Esophagus (tissue), 2 donors: ENCODE data around the gene GMPR. TPM values are rescaled to one million over a fixed set of nuclear protein-coding genes. Genes with fewer than 3 reads are reported as not detected.

Experiments
- H3K27ac ChIP-seq, 2 donors: one replicate each; pipeline ENCODE4 v1.5.1; 2013; ENCODE audit warnings: low read depth in 2 of 2, mild to moderate bottlenecking in 2 of 2, inconsistent platforms in 1 of 2, low read length in 1 of 2, moderate library complexity in 1 of 2
- H3K27me3 ChIP-seq, 2 donors: one replicate each; pipeline ENCODE4 v1.6.1; 2013; ENCODE audit warnings: low read length in 2 of 2, control low read depth in 1 of 2, mild to moderate bottlenecking in 1 of 2; ENCODE audit not compliant: insufficient read depth in 2 of 2, control insufficient read depth in 1 of 2
- H3K36me3 ChIP-seq, 2 donors: one replicate each; pipeline ENCODE4 v1.6.1; 2013; ENCODE audit warnings: low read length in 1 of 2; ENCODE audit not compliant: control insufficient read depth in 2 of 2, insufficient read depth in 2 of 2
- H3K4me1 ChIP-seq, 2 donors: one replicate each; pipeline ENCODE4 v1.6.1; 2013; ENCODE audit warnings: low read length in 1 of 2; ENCODE audit not compliant: control insufficient read depth in 2 of 2, insufficient read depth in 2 of 2
- H3K4me3 ChIP-seq, 2 donors: one replicate each; pipeline ENCODE4 v1.5.1; 2013; ENCODE audit warnings: low read length in 2 of 2, mild to moderate bottlenecking in 2 of 2, low read depth in 1 of 2, moderate library complexity in 1 of 2
- H3K9me3 ChIP-seq, 2 donors: one replicate each; pipeline ENCODE4 v1.6.1; 2013; ENCODE audit warnings: mild to moderate bottlenecking in 2 of 2, low read depth in 1 of 2, low read length in 1 of 2, moderate library complexity in 1 of 2; ENCODE audit not compliant: control insufficient read depth in 2 of 2, insufficient read depth in 1 of 2
- WGBS, 2 donors: extraction: QIAGEN DNeasy Blood & Tissue Kit; methylation state at CpG; one replicate each; pipeline ENCODE4 v1.1.7; 2013; 5-methylcytosine and 5-hydroxymethylcytosine counted together
- polyA plus RNA-seq, 2 donors: library from polyadenylated mRNA; stranded (reverse); fragments of 200-250 nt; gene quantifications; one replicate each; pipeline ENCODE4 v1.2.3, GENCODE V29; 2013
- donor health status: healthy with polysubstance abuse.
- donor health status: Bipolar disorder and iron deficiency.

Gene GMPR
- polyA plus RNA-seq, 2 donors: 1.9 to 2.5 TPM

DNA sequence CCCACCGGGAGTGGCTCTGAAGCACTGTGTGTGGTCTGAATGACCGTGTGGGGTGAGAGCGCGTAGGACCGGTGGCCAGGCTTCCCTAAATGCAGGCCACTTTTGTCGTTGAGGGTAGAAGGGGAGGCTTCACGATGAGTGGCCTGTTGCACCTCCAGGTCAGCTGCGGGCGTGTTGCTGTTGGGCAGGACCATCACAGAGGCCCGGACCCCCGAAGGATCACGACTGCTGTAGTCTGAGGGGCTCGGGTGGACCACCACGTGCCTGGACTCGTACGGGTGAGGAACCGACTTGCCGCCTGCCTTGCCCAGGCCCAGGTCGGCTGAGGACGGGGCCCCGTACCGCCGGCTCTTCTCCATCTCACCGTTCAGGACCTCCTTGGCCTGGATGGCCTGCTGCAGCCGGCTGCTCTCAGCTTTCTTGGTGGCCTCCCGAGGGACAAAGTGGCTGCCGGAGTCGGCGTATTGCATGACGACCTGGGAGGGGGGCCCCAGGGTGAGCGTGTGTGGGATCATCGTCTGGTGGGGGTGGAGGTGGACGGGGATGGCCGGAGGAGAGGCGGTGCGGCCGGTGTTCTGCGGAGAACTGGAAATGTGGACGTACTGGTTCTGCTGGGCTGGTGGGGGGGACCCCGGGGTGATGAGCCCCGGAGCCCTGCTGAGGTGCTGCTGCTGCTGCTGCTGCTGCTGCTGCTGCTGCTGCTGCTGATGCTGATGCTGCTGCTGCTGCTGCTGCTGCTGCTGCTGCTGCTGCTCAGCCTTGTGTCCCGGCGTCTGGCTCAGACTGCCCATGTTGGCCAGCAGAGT lies 88.8 kb downstream of the GMPR start:
- no peaks in the 10 kb centered on the region for H3K4me1 ChIP-seq
- no peak overlapping the region for H3K4me3 ChIP-seq
- no peaks in the 10 kb centered on the region for H3K9me3 ChIP-seq
- H3K27ac ChIP-seq: no peak overlapping the region
- WGBS, 2 donors: 94% methylated on average over 43 of the region's 43 CpGs
- peaks cover 9 to 19% of the 10 kb centered on the region in 2 donors for H3K36me3 ChIP-seq
- no peaks in the 10 kb centered on the region for H3K27me3 ChIP-seq

GRCh38 chr6:16327777-16328325 lies 89.5 kb downstream of the GMPR start:
- Histone ChIP-seq H3K4me1 (no peaks in the 10 kb centered on the region), H3K4me3 (no peak overlapping the region), H3K27me3 (no peaks in the 10 kb centered on the region), H3K27ac (no peak overlapping the region), H3K9me3 (no peaks in the 10 kb centered on the region), H3K36me3 (peaks cover 9 to 19% of the 10 kb centered on the region in 2 donors)
- WGBS, 2 donors: 95 to 96% methylated on average over 34 of the region's 34 CpGs

DNA sequence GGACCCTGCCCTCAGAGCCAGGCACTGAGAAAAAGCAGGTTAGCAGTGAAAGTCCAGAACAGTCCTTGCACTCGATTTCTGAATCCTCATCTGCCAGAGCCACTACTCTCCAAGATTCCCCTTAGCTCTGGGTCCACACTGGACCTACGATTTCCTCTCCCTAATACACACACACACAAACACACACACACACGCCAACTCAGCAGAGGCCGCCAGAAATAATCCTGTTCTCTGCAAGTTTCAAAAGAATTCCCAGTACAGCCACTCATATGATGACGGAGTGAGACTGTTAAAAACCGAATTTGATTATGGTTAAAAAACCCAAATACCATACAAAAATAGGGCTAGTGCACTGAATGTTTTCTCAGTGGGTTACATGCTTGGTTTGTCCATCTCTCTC lies 90.8 kb downstream of the GMPR start:
- WGBS, 2 donors: 85 to 86% methylated on average over 6 of the region's 6 CpGs
- H3K27me3 ChIP-seq: no peaks in the 10 kb centered on the region
- no peak overlapping the region for H3K4me3 ChIP-seq
- no peaks in the 10 kb centered on the region for H3K4me1 ChIP-seq
- no peaks in the 10 kb centered on the region for H3K9me3 ChIP-seq
- no peak overlapping the region for H3K27ac ChIP-seq
- H3K36me3 ChIP-seq: peaks cover 9 to 19% of the 10 kb centered on the region in 2 donors

DNA sequence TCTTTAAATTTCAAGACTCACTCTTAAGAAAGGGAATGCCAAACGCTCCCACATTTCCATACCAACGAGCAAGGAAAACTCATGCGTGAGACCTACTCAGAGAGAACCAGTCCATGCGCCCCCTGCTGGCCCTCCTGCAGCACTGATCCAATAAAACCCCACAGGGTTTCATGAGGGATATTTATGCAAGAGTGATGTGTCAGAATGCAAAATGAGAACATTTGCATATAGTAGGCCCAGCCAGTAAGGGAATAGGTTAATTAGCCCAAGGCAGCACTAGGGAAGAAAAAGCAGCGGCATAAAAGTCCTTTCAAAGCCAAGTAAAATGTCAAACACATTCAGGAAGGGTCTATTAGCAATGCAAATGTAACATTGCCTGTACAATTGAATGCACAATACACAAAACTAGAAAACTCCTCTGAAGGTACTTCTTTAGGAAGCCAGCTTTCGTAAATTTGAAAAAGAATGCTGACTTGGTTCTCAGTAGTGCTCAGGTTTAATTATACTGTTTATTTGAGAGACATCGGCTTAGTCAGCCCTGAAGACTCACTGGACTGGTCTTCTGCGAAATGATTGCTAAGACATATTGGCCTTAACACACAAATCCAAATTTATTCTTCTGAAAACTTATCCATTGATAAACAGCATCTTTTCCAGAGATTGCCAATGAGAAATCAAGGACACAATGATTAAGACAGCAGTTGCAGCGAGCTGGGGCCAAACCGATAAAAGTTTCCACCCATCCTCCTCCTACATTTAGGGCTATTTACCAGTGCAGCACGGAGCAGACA lies 93.2 kb downstream of the GMPR start:
- Histone ChIP-seq H3K9me3 (no peaks in the 10 kb centered on the region), H3K27me3 (no peaks in the 10 kb centered on the region), H3K4me1 (peaks cover 3 to 4% of the 10 kb centered on the region in 2 donors), H3K36me3 (peaks cover 7 to 13% of the 10 kb centered on the region in 2 donors), H3K27ac (no peak overlapping the region), H3K4me3 (no peak overlapping the region)
- WGBS, 2 donors: 22 to 25% methylated on average over 11 of the region's 11 CpGs

GRCh38 chr6:16332175-16332542 lies 93.8 kb downstream of the GMPR start:
- Histone ChIP-seq H3K4me3 (no peak overlapping the region), H3K4me1 (peaks cover 3 to 8% of the 10 kb centered on the region in 2 donors), H3K9me3 (no peaks in the 10 kb centered on the region), H3K36me3 (peaks cover 4 to 7% of the 10 kb centered on the region in 2 donors), H3K27me3 (no peaks in the 10 kb centered on the region), H3K27ac (no peak overlapping the region)
- WGBS, 2 donors: 6 to 9% methylated on average over 7 of the region's 7 CpGs

GRCh38 chr6:16333580-16333979 lies 95.2 kb downstream of the GMPR start:
- Histone ChIP-seq H3K4me1 (peaks cover 3 to 11% of the 10 kb centered on the region in 2 donors), H3K36me3 (no peaks in the 10 kb centered on the region), H3K9me3 (no peaks in the 10 kb centered on the region), H3K27me3 (no peaks in the 10 kb centered on the region), H3K27ac (peak overlapping the region; percentile 23 to 55), H3K4me3 (no peak overlapping the region)
- 45 to 58% methylated on average over 3 of the region's 3 CpGs for WGBS, 2 donors

DNA sequence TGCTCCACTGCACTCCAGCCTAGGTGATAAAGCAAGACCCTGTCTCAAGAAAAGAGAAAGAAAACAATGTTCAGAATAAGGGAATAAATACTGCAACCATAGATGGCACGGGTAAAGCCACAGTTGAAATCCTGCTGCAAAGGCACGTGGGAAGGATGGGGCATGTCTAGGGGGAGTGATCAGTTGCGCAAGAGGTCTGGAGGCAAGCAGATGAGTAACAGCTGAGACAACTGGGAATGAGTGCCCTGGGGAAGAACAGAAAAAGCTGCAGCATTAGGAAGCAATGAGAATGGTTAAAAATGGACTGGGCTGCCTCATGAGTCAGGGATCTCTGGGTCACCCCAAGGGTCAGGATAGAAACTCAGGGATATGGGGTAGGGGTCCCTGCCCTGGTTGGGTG lies 96.3 kb downstream of the GMPR start:
- Histone ChIP-seq H3K36me3 (no peaks in the 10 kb centered on the region), H3K9me3 (no peaks in the 10 kb centered on the region), H3K27me3 (no peaks in the 10 kb centered on the region), H3K4me1 (peaks cover 3 to 14% of the 10 kb centered on the region in 2 donors), H3K4me3 (no peak overlapping the region), H3K27ac (peak overlapping the region in 1 of 2 donors; percentile 59)
- WGBS, 2 donors: 28 to 46% methylated on average over 3 of the region's 3 CpGs

DNA sequence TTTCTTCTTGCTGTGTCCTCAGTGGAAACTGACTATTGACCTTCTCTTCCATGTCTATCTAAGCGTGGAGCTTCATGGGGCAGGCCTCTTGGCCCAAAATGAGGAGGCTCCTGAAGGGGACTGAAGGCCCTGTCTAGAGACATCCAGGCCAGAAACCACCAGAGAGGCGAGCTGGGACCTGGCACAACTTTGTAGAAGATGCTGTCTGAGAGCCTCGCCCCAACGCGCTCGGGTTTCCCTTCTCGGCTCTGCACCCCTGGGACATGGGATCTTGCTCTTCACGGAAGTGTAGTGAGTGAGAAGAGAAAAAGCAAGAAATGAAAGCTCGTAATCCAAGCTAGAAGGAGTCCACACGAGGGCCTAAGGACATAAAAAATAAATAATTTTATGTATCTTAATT lies 96.8 kb downstream of the GMPR start:
- Histone ChIP-seq H3K4me1 (peaks cover 3 to 14% of the 10 kb centered on the region in 2 donors), H3K27me3 (no peaks in the 10 kb centered on the region), H3K9me3 (no peaks in the 10 kb centered on the region), H3K27ac (peak overlapping the region in 1 of 2 donors; percentile 59), H3K4me3 (no peak overlapping the region), H3K36me3 (no peaks in the 10 kb centered on the region)
- WGBS, 2 donors: 68 to 81% methylated on average over 10 of the region's 10 CpGs

DNA sequence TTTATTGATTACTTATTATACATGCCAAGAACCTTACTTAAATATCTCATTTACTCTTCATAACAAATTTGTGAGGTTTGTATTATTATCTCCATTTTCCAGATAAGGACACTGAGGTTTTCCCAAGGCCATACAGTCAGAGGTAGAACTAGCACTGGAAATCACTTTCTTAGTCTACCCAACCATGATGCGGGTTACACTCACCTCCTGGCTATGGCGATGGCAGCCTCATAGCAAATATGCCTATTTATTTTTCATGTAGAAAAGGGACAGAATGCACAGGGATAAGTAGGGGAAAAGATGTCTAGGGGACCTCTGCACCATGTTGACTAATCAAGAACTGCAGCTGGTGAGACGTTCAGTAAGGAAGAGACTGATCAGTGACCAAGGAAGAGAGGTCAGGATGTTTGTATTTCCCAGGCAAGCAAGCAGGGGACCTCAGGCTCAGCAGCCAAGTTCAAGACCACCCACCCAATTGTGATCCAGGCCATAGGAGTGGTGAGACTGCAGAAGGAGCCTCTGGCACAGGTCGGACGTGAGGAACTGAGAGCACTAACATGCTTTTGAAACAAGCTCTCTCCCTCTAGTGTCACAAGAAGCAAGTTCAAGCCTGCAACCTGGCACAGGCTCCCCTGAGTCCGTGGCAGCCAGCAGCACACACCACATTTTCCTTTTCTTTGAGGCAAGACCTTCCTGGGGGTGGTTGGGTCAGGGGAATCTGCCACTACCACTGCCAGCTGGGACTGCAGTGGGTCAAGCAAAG lies 97.8 kb downstream of the GMPR start:
- H3K27me3 ChIP-seq: no peaks in the 10 kb centered on the region
- no peak overlapping the region for H3K4me3 ChIP-seq
- H3K9me3 ChIP-seq: no peaks in the 10 kb centered on the region
- no peaks in the 10 kb centered on the region for H3K36me3 ChIP-seq
- WGBS, 2 donors: 54 to 71% methylated on average over 6 of the region's 6 CpGs
- H3K4me1 ChIP-seq: peaks cover 3 to 14% of the 10 kb centered on the region in 2 donors
- H3K27ac ChIP-seq: peak overlapping the region in 1 of 2 donors; percentile 50
